Measurements from ENCODE around the gene ZNF207. TPM values are rescaled to one million over a fixed set of nuclear protein-coding genes. Genes with fewer than 3 reads are reported as not detected.
A peak's percentile ranks its signal among the peaks of the same experiment; 100 is the strongest.

ZNF207 gene
- total RNA-seq, 1 experiment from 2014 or later: 296 TPM

- Histone ChIP-seq H3K4me2 (ENCODE audit: insufficient read depth, insufficient read length, low read length) (peak overlapping the region; percentile 41), H3K27ac (ENCODE audit: insufficient read length, low read depth, low read length) (no peak overlapping the region), H2BK120ac (ENCODE audit: low read depth, low read length, poor library complexity, severe bottlenecking) (no peak overlapping the region), H3K27me3 (ENCODE audit: insufficient read depth, low read length) (no peaks in the 10 kb centered on the region), H2BK5ac (ENCODE audit: insufficient read length, low read length) (no peak overlapping the region), H4K20me1 (ENCODE audit: control insufficient read depth, insufficient read depth, insufficient read length) (no peaks in the 10 kb centered on the region), H3K79me1 (ENCODE audit: insufficient read depth, low read depth, low read length, poor library complexity, severe bottlenecking) (no peaks in the 10 kb centered on the region), H3K18ac (ENCODE audit: insufficient read length, low read depth, low read length) (no peak overlapping the region), H2BK20ac (ENCODE audit: low read depth, low read length, poor library complexity, severe bottlenecking) (no peak overlapping the region), H3K79me2 (ENCODE audit: insufficient read depth, low read length) (no peaks in the 10 kb centered on the region), H2BK12ac (ENCODE audit: insufficient read length, low read depth, low read length) (no peak overlapping the region), H2AFZ (ENCODE audit: low read length) (no peak overlapping the region), H4K8ac (replicated peaks; ENCODE audit: insufficient read length, low read depth, low read length) (no peak overlapping the region), H3K14ac (ENCODE audit: insufficient read depth, low read length) (no peak overlapping the region), H3T11ph (ENCODE audit: low read length) (no peak overlapping the region), H3K4me1 (ENCODE audit: insufficient read depth, low read length) (peaks cover 3% of the 10 kb centered on the region; the same call in 1 of the 2 replicates), H2BK15ac (ENCODE audit: low read depth, low read length) (no peak overlapping the region), H3K9me3 (ENCODE audit: control insufficient read depth, low read depth, low read length) (no peaks in the 10 kb centered on the region), H4K91ac (ENCODE audit: insufficient read length, low read depth, low read length) (no peak overlapping the region), H3K9ac (ENCODE audit: extremely low read depth, insufficient read length, low read length) (no peak overlapping the region), H3K23me2 (ENCODE audit: insufficient read length, low read depth, low read length, poor library complexity, severe bottlenecking) (peaks cover 4% of the 10 kb centered on the region), H3K23ac (ENCODE audit: insufficient read length, low read depth, low read length) (no peak overlapping the region), H3K56ac (ENCODE audit: insufficient read length, low read depth, low read length) (no peak overlapping the region), H2AK5ac (ENCODE audit: insufficient read length, low read length) (no peak overlapping the region), H4K5ac (ENCODE audit: insufficient read length, low read depth, low read length) (no peak overlapping the region), H3K4ac (ENCODE audit: low read depth, low read length) (no peak overlapping the region)
- H3K27ac Mint-ChIP-seq: peak overlapping the region in 1 of 3 experiments; percentile 88; a peak in 1 of 7 replicates
- no CpG with 5 or more reads among the region's 14 CpGs for WGBS (ENCODE audit: extremely low coverage, insufficient read length, low lambda C conversion rate)
- no peak for TF ChIP-seq CTCF (conservative IDR thresholded peaks at IDR 0.05)
- no peak for DNase-seq
- H3K4me1 Mint-ChIP-seq: peaks cover 11 to 16% of the 10 kb centered on the region in 2 experiments
- H3K4me3 Mint-ChIP-seq: peak overlapping the region; percentile 96 to 99
- peaks cover 2 to 23% (median 20%) of the 10 kb centered on the region in 3 experiments; a peak in 6 of 7 replicates for H3K36me3 Mint-ChIP-seq (ENCODE audit: insufficient read depth in 1 of 3, low read depth in 3 of 3)
- H3K9me3 Mint-ChIP-seq: no peaks in the 10 kb centered on the region
- no peaks in the 10 kb centered on the region for H3K27me3 Mint-ChIP-seq (ENCODE audit: low read depth)
These were observed 7.2 kb upstream of the ZNF207 start for GRCh38 chr17:32342603-32343325.
